Body of pancreas (tissue), 4 donors: Measurements from ENCODE around the gene ZBTB47. TPM values are rescaled to one million over a fixed set of nuclear protein-coding genes. Genes with fewer than 3 reads are reported as not detected.
A peak's percentile ranks its signal among the peaks of the same experiment; 100 is the strongest.

Source experiments
- ATAC-seq: fragments of 150-250 bp; one replicate; pipeline ENCODE4 v1.9.1; 2016
- DNase-seq, 4 donors: peaks; one replicate each; pipeline ENCODE4 v3.0.0-alpha.2; 2019
- H3K27ac ChIP-seq, 4 donors: fragments of 200-600 bp; sonication (generic); 1 replicate in 3 of 4; 2 replicates in 1 of 4; pipeline versions ENCODE4 v1.5.1 to v1.6.1; 2016 to 2019; ENCODE audit warnings: mild to moderate bottlenecking in 1 of 4, mixed read lengths in 1 of 4, moderate library complexity in 1 of 4
- H3K27me3 ChIP-seq, 2 donors: fragments of 200-600 bp; sonication (generic); one replicate each; pipeline ENCODE4 v1.6.0; 2016; ENCODE audit warnings: mild to moderate bottlenecking in 1 of 2
- H3K36me3 ChIP-seq, 2 donors: fragments of 200-600 bp; sonication (generic); replicated peaks in 1 of 2; 2 replicates each; pipeline ENCODE4 v1.5.1; 2016; ENCODE audit warnings: low read depth in 2 of 2; ENCODE audit not compliant: insufficient read depth in 1 of 2
- H3K4me1 ChIP-seq: fragments of 200-600 bp; sonication (generic); one replicate; pipeline ENCODE4 v1.6.0; 2016
- H3K4me3 ChIP-seq, 2 donors: fragments of 200-600 bp; sonication (generic); 1 replicate in 1 of 2; 2 replicates in 1 of 2; pipeline ENCODE4 v1.5.1; 2016 to 2019
- H3K9me3 ChIP-seq, 3 donors: fragments of 200-600 bp; sonication (generic); 1 replicate in 2 of 3; 2 replicates in 1 of 3; pipeline ENCODE4 v1.5.1; 2016
- CTCF ChIP-seq, 7 experiments: fragments of 450-650 bp in 4 of 7; fragments of 200-600 bp in 3 of 7; sonication (generic) in 3 of 7; IDR thresholded peaks; one replicate each; pipeline ENCODE4 v1.5.1; 2016 to 2019; ENCODE audit warnings: antibody characterized with exemption in 7 of 7
- POLR2A ChIP-seq, 3 donors: fragments of 450-650 bp; IDR thresholded peaks; one replicate each; pipeline ENCODE4 v1.6.1; 2016; ENCODE audit warnings: antibody characterized with exemption in 3 of 3, mild to moderate bottlenecking in 2 of 3
- WGBS, 2 donors: methylation state at CpG; one replicate each; pipeline ENCODE4 v1.1.5; 2017; 5-methylcytosine and 5-hydroxymethylcytosine counted together
- intact Hi-C: fragments of 100-400 bp; cut with DNase I; formaldehyde crosslinking; loops from one replicate; pipeline ENCODE4 v1.15.1; 2023
- total RNA-seq, 2 donors: library from RNA; depleted of rRNA; stranded (reverse); fragments of >200 nt; gene quantifications; one replicate each; pipeline ENCODE4 v1.1.0, GENCODE V29; 2016

ZBTB47 gene
- total RNA-seq, 2 donors from 2014 or later = 19.7 to 20.4 TPM

GRCh38 chr3:42709621-42710020 lies 56.1 kb downstream of the ZBTB47 start:
- no peak for ATAC-seq
- Histone ChIP-seq H3K4me1 (no peaks in the 10 kb centered on the region), H3K36me3 (no peaks in the 10 kb centered on the region), H3K4me3 (no peak overlapping the region), H3K27me3 (no peaks in the 10 kb centered on the region), H3K9me3 (no peaks in the 10 kb centered on the region), H3K27ac (no peak overlapping the region)
- intact Hi-C loops = no loop called here
- TF ChIP-seq CTCF (IDR thresholded peaks at IDR 0.05) = no peak
- no peak for TF ChIP-seq POLR2A (IDR thresholded peaks at IDR 0.05)
- WGBS, 2 donors = 89 to 90% methylated on average over 10 of the region's 10 CpGs
- DNase-seq = peak in 2 of 4 donors; percentile 0 to 4

- 62 to 80% methylated on average over 5 to 7 of the region's 7 CpGs for WGBS, 2 donors
- no peaks in the 10 kb centered on the region for H3K27me3 ChIP-seq
- no peak overlapping the region for H3K4me3 ChIP-seq
- no peaks in the 10 kb centered on the region for H3K36me3 ChIP-seq
- ATAC-seq (no peak), DNase-seq (no peak)
- intact Hi-C loops = no loop called here
- H3K9me3 ChIP-seq = no peaks in the 10 kb centered on the region
- H3K27ac ChIP-seq = no peak overlapping the region
- H3K4me1 ChIP-seq = no peaks in the 10 kb centered on the region
- TF ChIP-seq CTCF (IDR thresholded peaks at IDR 0.05) (no peak), POLR2A (IDR thresholded peaks at IDR 0.05) (no peak)
Observed at GRCh38 chr3:42710323-42711021, 57.0 kb downstream of the ZBTB47 start.

GRCh38 chr3:42711491-42712343 lies 58.2 kb downstream of the ZBTB47 start:
- TF ChIP-seq CTCF (IDR thresholded peaks at IDR 0.05) = no peak
- no peak for TF ChIP-seq POLR2A (IDR thresholded peaks at IDR 0.05)
- Histone ChIP-seq H3K27ac (no peak overlapping the region), H3K4me1 (no peaks in the 10 kb centered on the region), H3K9me3 (no peaks in the 10 kb centered on the region), H3K36me3 (no peaks in the 10 kb centered on the region), H3K27me3 (no peaks in the 10 kb centered on the region), H3K4me3 (no peak overlapping the region)
- ATAC-seq (no peak), DNase-seq (peak in 1 of 4 donors; percentile 6)
- WGBS, 2 donors = 57 to 75% methylated on average over 4 to 6 of the region's 6 CpGs
- intact Hi-C loops = no loop called here

GRCh38 chr3:42712344-42712648 lies 58.8 kb downstream of the ZBTB47 start:
- no peak for DNase-seq
- ATAC-seq = no peak
- intact Hi-C loops = no loop called here
- H3K9me3 ChIP-seq = no peaks in the 10 kb centered on the region
- 72 to 84% methylated on average over 4 of the region's 4 CpGs for WGBS, 2 donors
- TF ChIP-seq CTCF (IDR thresholded peaks at IDR 0.05) = no peak
- TF ChIP-seq POLR2A (IDR thresholded peaks at IDR 0.05) = no peak
- no peaks in the 10 kb centered on the region for H3K27me3 ChIP-seq
- H3K27ac ChIP-seq = no peak overlapping the region
- no peaks in the 10 kb centered on the region for H3K4me1 ChIP-seq
- H3K4me3 ChIP-seq = no peak overlapping the region
- H3K36me3 ChIP-seq = no peaks in the 10 kb centered on the region
